ENCODE measurements around the gene EIF2AK2.

The EIF2AK2 gene

DNA sequence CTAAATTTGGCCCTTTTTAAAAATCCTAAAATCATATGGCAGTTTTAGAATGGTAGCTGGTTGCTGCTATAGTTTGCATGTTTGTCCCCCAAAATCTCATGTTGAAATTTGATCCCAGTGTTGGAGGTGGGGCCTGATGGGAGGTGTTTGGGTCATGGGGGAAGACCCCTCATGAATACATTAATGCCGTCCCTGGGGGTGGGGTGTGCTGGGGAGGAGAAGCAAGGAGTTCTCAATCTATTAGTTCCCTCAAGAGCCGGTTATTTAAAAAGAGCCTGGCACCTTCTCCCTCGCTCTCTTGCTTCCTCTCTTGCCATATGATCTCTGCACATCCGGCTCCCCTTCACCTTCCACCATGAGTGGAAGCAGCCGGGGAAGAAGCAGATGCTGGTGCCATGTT lies 51.6 kb downstream of the EIF2AK2 start:
- POLR2A ChIA-PET: no interaction called here
- Histone ChIP-seq H3K9me3 (ENCODE audit: control extremely low read depth in 1 of 5, control insufficient read depth in 4 of 5, insufficient read depth in 2 of 5, low read depth in 1 of 5, low read length in 4 of 5) (no peaks in the 10 kb centered on the region), H3K4me3 (ENCODE audit: control insufficient read depth in 1 of 7, extremely low read depth in 1 of 7, insufficient read depth in 4 of 7, low read depth in 2 of 7, low read length in 6 of 7) (no peak overlapping the region), H3K27ac (ENCODE audit: insufficient read depth in 1 of 2, low read depth in 1 of 2, low read length in 2 of 2, poor library complexity in 1 of 2, severe bottlenecking in 2 of 2) (no peak overlapping the region), H3K4me1 (ENCODE audit: control extremely low read depth in 1 of 4, control insufficient read depth in 4 of 4, insufficient read depth in 4 of 4, low read length in 3 of 4) (no peaks in the 10 kb centered on the region), H3K27me3 (replicated peaks in 2 of 5; ENCODE audit: control insufficient read depth in 4 of 5, insufficient read depth in 5 of 5, low read length in 4 of 5) (no peaks in the 10 kb centered on the region), H3K36me3 (ENCODE audit: control insufficient read depth in 4 of 4, insufficient read depth in 4 of 4, low read length in 3 of 4) (peaks cover 23 to 68% (median 40%) of the 10 kb centered on the region in 4 experiments)
- WGBS (ENCODE audit: insufficient coverage): 89% methylated on average over 5 of the region's 5 CpGs
- CTCF ChIA-PET: no interaction called here
- DNase-seq: no peak

DNA sequence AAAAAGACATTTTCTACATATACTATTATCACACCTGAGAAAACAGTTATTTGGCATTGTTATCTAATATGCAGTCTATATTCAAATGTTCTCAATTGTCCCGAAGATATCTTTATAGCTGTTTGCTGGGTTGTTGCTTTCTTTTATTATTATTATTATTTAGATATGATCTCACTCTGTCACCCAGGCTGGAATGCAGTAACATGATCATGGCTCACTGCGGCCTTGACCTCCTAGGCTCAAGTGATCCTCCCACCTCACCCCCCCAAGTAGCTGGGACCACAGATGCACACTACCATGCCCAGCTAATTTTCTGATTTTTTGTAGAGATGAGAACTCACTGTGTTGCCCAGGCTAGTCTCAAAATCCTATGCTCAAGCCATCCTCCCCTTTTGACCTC lies 52.6 kb downstream of the EIF2AK2 start:
- H3K36me3 ChIP-seq (ENCODE audit: control insufficient read depth in 4 of 4, insufficient read depth in 4 of 4, low read length in 3 of 4): peaks cover 25 to 69% (median 42%) of the 10 kb centered on the region in 4 experiments
- no CpG with 5 or more reads among the region's 2 CpGs for WGBS (ENCODE audit: insufficient coverage)
- POLR2A ChIA-PET: no interaction called here

DNA sequence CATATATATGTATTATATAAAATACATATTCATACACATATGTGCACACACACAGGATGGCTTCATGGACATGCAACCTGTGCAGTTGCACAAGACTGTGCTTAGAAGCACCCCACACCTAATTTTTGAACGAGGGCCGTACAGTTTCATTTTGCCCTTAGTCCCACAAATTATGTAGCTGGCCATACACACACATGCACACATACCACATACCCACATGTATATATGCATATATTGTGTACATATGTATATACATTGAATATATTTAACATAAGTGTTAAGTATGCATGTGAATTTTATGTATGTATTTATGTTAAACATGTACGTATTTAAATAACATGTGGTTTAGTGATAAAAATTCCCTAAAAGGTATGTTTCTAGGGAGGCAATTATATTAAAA lies 54.2 kb downstream of the EIF2AK2 start:
- H3K9me3 ChIP-seq (ENCODE audit: control extremely low read depth in 1 of 5, control insufficient read depth in 4 of 5, insufficient read depth in 2 of 5, low read depth in 1 of 5, low read length in 4 of 5): no peaks in the 10 kb centered on the region
- CTCF ChIA-PET: interaction anchor here (0.6 kb wide), 1 partner anchor 208 kb away, joined by 3 read pairs; no protein-coding TSS in a partner anchor
- no peaks in the 10 kb centered on the region for H3K4me1 ChIP-seq (ENCODE audit: control extremely low read depth in 1 of 4, control insufficient read depth in 4 of 4, insufficient read depth in 4 of 4, low read length in 3 of 4)

More for the DNA sequence above, 52.6 kb downstream of the EIF2AK2 start:
- Histone ChIP-seq H3K27me3 (replicated peaks in 2 of 5; ENCODE audit: control insufficient read depth in 4 of 5, insufficient read depth in 5 of 5, low read length in 4 of 5) (no peaks in the 10 kb centered on the region), H3K9me3 (ENCODE audit: control extremely low read depth in 1 of 5, control insufficient read depth in 4 of 5, insufficient read depth in 2 of 5, low read depth in 1 of 5, low read length in 4 of 5) (no peaks in the 10 kb centered on the region), H3K4me3 (ENCODE audit: control insufficient read depth in 1 of 7, extremely low read depth in 1 of 7, insufficient read depth in 4 of 7, low read depth in 2 of 7, low read length in 6 of 7) (no peak overlapping the region), H3K27ac (ENCODE audit: insufficient read depth in 1 of 2, low read depth in 1 of 2, low read length in 2 of 2, poor library complexity in 1 of 2, severe bottlenecking in 2 of 2) (no peak overlapping the region), H3K4me1 (ENCODE audit: control extremely low read depth in 1 of 4, control insufficient read depth in 4 of 4, insufficient read depth in 4 of 4, low read length in 3 of 4) (no peaks in the 10 kb centered on the region)
- CTCF ChIA-PET: interaction anchor here (1.0 kb wide), 1 partner anchor 26 kb away, joined by 7 read pairs; no protein-coding TSS in a partner anchor
- no peak for DNase-seq

DNA sequence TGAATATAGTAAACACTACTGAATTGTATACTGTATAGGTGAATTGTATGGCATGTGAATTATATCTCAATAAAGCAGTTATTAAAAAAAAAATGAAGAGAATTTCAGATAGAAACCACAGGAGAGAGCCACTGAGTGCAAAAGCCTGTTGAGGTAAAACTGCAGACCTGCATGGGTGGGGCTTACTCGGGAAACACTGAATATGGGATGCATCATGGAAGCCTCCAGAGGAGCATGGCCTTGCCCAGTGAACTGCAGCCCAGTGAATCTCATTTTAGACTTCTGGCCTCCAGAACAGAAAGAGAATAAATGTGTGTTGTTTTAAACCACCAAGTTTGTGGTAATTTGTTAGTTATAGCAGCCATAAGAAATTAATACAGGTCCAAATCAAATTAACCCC lies 56.7 kb downstream of the EIF2AK2 start:
- Histone ChIP-seq H3K9me3 (ENCODE audit: control extremely low read depth in 1 of 5, control insufficient read depth in 4 of 5, insufficient read depth in 2 of 5, low read depth in 1 of 5, low read length in 4 of 5) (no peaks in the 10 kb centered on the region), H3K36me3 (ENCODE audit: control insufficient read depth in 4 of 4, insufficient read depth in 4 of 4, low read length in 3 of 4) (peaks cover 18 to 59% (median 36%) of the 10 kb centered on the region in 4 experiments), H3K4me3 (ENCODE audit: control insufficient read depth in 1 of 7, extremely low read depth in 1 of 7, insufficient read depth in 4 of 7, low read depth in 2 of 7, low read length in 6 of 7) (no peak overlapping the region), H3K4me1 (ENCODE audit: control extremely low read depth in 1 of 4, control insufficient read depth in 4 of 4, insufficient read depth in 4 of 4, low read length in 3 of 4) (no peaks in the 10 kb centered on the region), H3K27ac (ENCODE audit: insufficient read depth in 1 of 2, low read depth in 1 of 2, low read length in 2 of 2, poor library complexity in 1 of 2, severe bottlenecking in 2 of 2) (no peak overlapping the region), H3K27me3 (replicated peaks in 2 of 5; ENCODE audit: control insufficient read depth in 4 of 5, insufficient read depth in 5 of 5, low read length in 4 of 5) (no peaks in the 10 kb centered on the region)
- POLR2A ChIA-PET: no interaction called here
- WGBS (ENCODE audit: insufficient coverage): 82% methylated on average over 1 of the region's 1 CpG
- DNase-seq: no peak
- CTCF ChIA-PET: interaction anchor here (1.0 kb wide), 1 partner anchor 14 kb away, joined by 4 read pairs; no protein-coding TSS in a partner anchor

More for the DNA sequence above, 54.2 kb downstream of the EIF2AK2 start:
- peaks cover 26 to 63% (median 39%) of the 10 kb centered on the region in 4 experiments for H3K36me3 ChIP-seq (ENCODE audit: control insufficient read depth in 4 of 4, insufficient read depth in 4 of 4, low read length in 3 of 4)
- no peak for DNase-seq
- H3K27ac ChIP-seq (ENCODE audit: insufficient read depth in 1 of 2, low read depth in 1 of 2, low read length in 2 of 2, poor library complexity in 1 of 2, severe bottlenecking in 2 of 2): no peak overlapping the region
- no peak overlapping the region for H3K4me3 ChIP-seq (ENCODE audit: control insufficient read depth in 1 of 7, extremely low read depth in 1 of 7, insufficient read depth in 4 of 7, low read depth in 2 of 7, low read length in 6 of 7)
- no CpG with 5 or more reads among the region's 3 CpGs for WGBS (ENCODE audit: insufficient coverage)
- POLR2A ChIA-PET: no interaction called here
- no peaks in the 10 kb centered on the region for H3K27me3 ChIP-seq (replicated peaks in 2 of 5; ENCODE audit: control insufficient read depth in 4 of 5, insufficient read depth in 5 of 5, low read length in 4 of 5)

DNA sequence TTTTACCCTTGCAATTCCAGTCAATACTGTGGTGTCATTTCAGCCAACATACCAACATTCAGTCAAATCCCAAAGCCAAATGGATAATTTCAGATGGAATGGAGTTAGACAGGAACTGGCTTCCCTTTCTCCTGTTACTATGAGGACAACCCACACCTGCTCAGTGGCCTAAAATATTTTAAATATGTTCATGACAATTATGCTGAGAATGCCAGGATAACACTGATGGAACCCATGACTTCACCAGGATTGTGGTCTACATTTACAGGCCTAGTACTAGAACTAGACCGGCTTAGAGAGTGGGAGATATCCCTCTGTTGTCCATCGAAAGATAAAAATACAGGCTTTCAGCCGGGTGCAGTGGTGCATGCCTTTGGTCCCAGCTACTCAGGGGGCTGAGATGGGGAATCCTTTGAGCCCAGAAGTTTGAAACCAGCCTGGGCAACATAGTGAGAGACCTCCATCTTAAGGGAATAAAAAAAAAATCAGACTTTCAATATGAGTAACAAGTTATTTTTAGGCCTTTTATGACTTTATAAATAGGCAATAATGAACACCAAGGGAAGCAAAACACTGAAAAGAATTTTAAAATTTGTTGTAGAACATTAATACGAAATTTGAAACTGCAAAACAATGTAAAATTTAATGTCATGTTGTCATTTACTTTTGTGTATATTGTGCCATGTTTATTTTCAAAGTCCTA lies 58.2 kb downstream of the EIF2AK2 start:
- no peaks in the 10 kb centered on the region for H3K27me3 ChIP-seq (replicated peaks in 2 of 5; ENCODE audit: control insufficient read depth in 4 of 5, insufficient read depth in 5 of 5, low read length in 4 of 5)
- no peak for DNase-seq
- H3K4me1 ChIP-seq (ENCODE audit: control extremely low read depth in 1 of 4, control insufficient read depth in 4 of 4, insufficient read depth in 4 of 4, low read length in 3 of 4): no peaks in the 10 kb centered on the region
- H3K36me3 ChIP-seq (ENCODE audit: control insufficient read depth in 4 of 4, insufficient read depth in 4 of 4, low read length in 3 of 4): peaks cover 23 to 74% (median 44%) of the 10 kb centered on the region in 4 experiments
- no peaks in the 10 kb centered on the region for H3K9me3 ChIP-seq (ENCODE audit: control extremely low read depth in 1 of 5, control insufficient read depth in 4 of 5, insufficient read depth in 2 of 5, low read depth in 1 of 5, low read length in 4 of 5)
- 94% methylated on average over 3 of the region's 4 CpGs for WGBS (ENCODE audit: insufficient coverage)
- no peak overlapping the region for H3K27ac ChIP-seq (ENCODE audit: insufficient read depth in 1 of 2, low read depth in 1 of 2, low read length in 2 of 2, poor library complexity in 1 of 2, severe bottlenecking in 2 of 2)
- ChIA-PET POLR2A (no interaction called here), CTCF (no interaction called here)
- H3K4me3 ChIP-seq (ENCODE audit: control insufficient read depth in 1 of 7, extremely low read depth in 1 of 7, insufficient read depth in 4 of 7, low read depth in 2 of 7, low read length in 6 of 7): no peak overlapping the region

DNA sequence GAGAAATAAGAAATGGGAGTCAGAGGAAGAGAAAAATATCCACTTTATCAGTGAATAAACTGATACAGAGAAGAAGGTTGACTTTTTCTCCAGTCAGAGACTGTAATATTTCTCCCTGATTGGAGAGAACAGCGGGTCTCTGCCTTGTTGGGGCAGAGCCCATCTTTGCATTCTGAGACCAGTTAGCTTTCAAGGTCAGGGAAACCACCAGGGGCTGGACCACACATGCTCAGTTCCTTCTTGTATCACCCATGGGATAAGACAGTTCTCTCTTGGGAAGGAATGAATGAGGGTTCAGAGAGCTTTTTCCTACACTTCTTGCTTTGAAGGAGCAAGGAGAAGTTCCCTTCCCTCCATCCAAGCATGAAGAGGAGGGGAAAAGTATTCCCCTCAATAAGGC lies 60.2 kb downstream of the EIF2AK2 start:
- no peak for DNase-seq
- H3K27me3 ChIP-seq (replicated peaks in 2 of 5; ENCODE audit: control insufficient read depth in 4 of 5, insufficient read depth in 5 of 5, low read length in 4 of 5): no peaks in the 10 kb centered on the region
- no peaks in the 10 kb centered on the region for H3K4me1 ChIP-seq (ENCODE audit: control extremely low read depth in 1 of 4, control insufficient read depth in 4 of 4, insufficient read depth in 4 of 4, low read length in 3 of 4)
- H3K9me3 ChIP-seq (ENCODE audit: control extremely low read depth in 1 of 5, control insufficient read depth in 4 of 5, insufficient read depth in 2 of 5, low read depth in 1 of 5, low read length in 4 of 5): no peaks in the 10 kb centered on the region
- no peak overlapping the region for H3K4me3 ChIP-seq (ENCODE audit: control insufficient read depth in 1 of 7, extremely low read depth in 1 of 7, insufficient read depth in 4 of 7, low read depth in 2 of 7, low read length in 6 of 7)
- H3K36me3 ChIP-seq (ENCODE audit: control insufficient read depth in 4 of 4, insufficient read depth in 4 of 4, low read length in 3 of 4): peaks cover 19 to 80% (median 50%) of the 10 kb centered on the region in 4 experiments
- no peak overlapping the region for H3K27ac ChIP-seq (ENCODE audit: insufficient read depth in 1 of 2, low read depth in 1 of 2, low read length in 2 of 2, poor library complexity in 1 of 2, severe bottlenecking in 2 of 2)
- CTCF ChIA-PET: no interaction called here
- 100% methylated on average over 1 of the region's 1 CpG for WGBS (ENCODE audit: insufficient coverage)
- POLR2A ChIA-PET: no interaction called here

DNA sequence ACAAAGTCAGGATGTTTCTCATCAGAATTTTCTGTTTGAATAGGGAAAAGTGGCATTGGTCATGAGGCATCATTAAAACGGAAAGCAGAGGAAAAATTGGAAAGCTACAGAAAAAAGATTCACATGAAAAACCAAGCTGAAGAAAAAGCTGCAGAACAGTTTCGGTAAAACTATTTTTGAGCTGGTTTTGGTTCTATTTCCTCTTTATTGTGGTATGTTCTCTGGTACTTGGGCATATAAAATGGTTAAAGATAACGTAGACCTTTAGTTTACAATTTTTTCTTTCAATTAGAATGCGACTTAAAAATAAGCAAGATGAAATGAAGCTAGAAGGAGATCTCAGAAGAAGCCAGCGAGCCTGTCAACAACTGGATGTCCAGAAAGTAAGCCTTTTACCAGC lies 64.9 kb downstream of the EIF2AK2 start:
- no peak overlapping the region for H3K4me3 ChIP-seq (ENCODE audit: control insufficient read depth in 1 of 7, extremely low read depth in 1 of 7, insufficient read depth in 4 of 7, low read depth in 2 of 7, low read length in 6 of 7)
- WGBS (ENCODE audit: insufficient coverage): 96% methylated on average over 3 of the region's 5 CpGs
- H3K27me3 ChIP-seq (replicated peaks in 2 of 5; ENCODE audit: control insufficient read depth in 4 of 5, insufficient read depth in 5 of 5, low read length in 4 of 5): no peaks in the 10 kb centered on the region
- DNase-seq: no peak
- H3K4me1 ChIP-seq (ENCODE audit: control extremely low read depth in 1 of 4, control insufficient read depth in 4 of 4, insufficient read depth in 4 of 4, low read length in 3 of 4): no peaks in the 10 kb centered on the region
- ChIA-PET POLR2A (no interaction called here), CTCF (interaction anchor here (1.6 kb wide), 1 partner anchor 9 kb away, joined by 3 read pairs; no protein-coding TSS in a partner anchor)
- no peaks in the 10 kb centered on the region for H3K9me3 ChIP-seq (ENCODE audit: control extremely low read depth in 1 of 5, control insufficient read depth in 4 of 5, insufficient read depth in 2 of 5, low read depth in 1 of 5, low read length in 4 of 5)
- peaks cover 16 to 69% (median 43%) of the 10 kb centered on the region in 4 experiments for H3K36me3 ChIP-seq (ENCODE audit: control insufficient read depth in 4 of 4, insufficient read depth in 4 of 4, low read length in 3 of 4)
- no peak overlapping the region for H3K27ac ChIP-seq (ENCODE audit: insufficient read depth in 1 of 2, low read depth in 1 of 2, low read length in 2 of 2, poor library complexity in 1 of 2, severe bottlenecking in 2 of 2)

All from common myeloid progenitor, CD34-positive (primary cell).